Epithelial cell of esophagus (primary cell): ENCODE results near the gene MCAT.

Experiments
- DNase-seq: peaks from one replicate; pipeline ENCODE4 v3.0.0; 2010; ENCODE audit warnings: low read depth
- H3K4me3 ChIP-seq: 2 replicates; pipeline ENCODE4 v1.5.1; 2011; ENCODE audit warnings: mild to moderate bottlenecking, low read length, control low read depth
- TF ChIP-seq, protein P1 (sequence below): IDR thresholded peaks from 2 replicates; pipeline ENCODE4 v1.5.1; 2011; ENCODE audit warnings: low read depth, mild to moderate bottlenecking, low read length, control low read depth, inconsistent platforms; ENCODE audit not compliant: insufficient read depth; ENCODE audit errors: missing control alignments

Gene MCAT

GRCh38 chr22:43183496-43184277 lies 40.5 kb upstream of the MCAT start:
- no peak overlapping the region for H3K4me3 ChIP-seq
- TF ChIP-seq, protein P1, sequence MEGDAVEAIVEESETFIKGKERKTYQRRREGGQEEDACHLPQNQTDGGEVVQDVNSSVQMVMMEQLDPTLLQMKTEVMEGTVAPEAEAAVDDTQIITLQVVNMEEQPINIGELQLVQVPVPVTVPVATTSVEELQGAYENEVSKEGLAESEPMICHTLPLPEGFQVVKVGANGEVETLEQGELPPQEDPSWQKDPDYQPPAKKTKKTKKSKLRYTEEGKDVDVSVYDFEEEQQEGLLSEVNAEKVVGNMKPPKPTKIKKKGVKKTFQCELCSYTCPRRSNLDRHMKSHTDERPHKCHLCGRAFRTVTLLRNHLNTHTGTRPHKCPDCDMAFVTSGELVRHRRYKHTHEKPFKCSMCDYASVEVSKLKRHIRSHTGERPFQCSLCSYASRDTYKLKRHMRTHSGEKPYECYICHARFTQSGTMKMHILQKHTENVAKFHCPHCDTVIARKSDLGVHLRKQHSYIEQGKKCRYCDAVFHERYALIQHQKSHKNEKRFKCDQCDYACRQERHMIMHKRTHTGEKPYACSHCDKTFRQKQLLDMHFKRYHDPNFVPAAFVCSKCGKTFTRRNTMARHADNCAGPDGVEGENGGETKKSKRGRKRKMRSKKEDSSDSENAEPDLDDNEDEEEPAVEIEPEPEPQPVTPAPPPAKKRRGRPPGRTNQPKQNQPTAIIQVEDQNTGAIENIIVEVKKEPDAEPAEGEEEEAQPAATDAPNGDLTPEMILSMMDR: no peak
- peak; percentile 81 for DNase-seq

GRCh38 chr22:43182726-43183125 lies 39.5 kb upstream of the MCAT start:
- DNase-seq: no peak
- TF ChIP-seq, protein P1: no peak
- no peak overlapping the region for H3K4me3 ChIP-seq

GRCh38 chr22:43182118-43182517 lies 38.9 kb upstream of the MCAT start:
- no peak overlapping the region for H3K4me3 ChIP-seq
- TF ChIP-seq, protein P1: no peak
- no peak for DNase-seq

DNA sequence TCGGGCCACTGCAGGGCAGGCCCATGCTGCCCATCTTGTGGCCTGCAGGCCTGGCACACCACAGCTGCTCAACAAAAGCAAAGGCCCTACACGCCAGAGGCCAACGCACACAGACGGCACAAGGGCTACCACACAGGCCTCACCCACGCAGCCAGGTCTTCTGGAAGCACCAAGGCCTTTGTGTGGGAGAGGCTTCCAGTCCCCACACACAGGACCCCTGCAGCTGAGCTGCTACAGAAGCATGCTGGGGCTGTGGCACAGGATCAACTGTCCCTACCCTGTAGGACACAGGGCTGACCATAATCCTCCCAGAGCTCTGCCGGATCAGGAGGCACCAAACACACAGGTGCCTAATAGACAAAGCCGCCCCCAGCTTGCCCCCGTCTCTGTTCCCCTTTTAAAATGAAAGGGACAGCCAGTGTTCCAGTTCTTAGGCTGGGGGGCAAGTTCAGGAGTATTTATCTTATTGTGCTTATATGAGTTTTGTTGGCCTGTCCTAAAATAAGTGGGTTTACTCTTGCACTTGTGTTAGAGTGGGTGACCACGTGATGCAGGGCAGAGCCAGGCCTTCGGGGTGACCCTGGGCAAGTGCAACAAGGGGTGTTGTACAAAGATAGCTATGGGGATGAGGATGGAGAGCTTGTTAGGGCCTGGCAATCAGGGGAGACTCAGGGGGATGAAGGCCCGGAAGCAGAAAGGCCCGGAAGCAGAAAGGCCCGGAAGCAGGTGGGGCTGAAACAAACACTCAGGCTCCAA lies 38.3 kb upstream of the MCAT start:
- H3K4me3 ChIP-seq: no peak overlapping the region
- TF ChIP-seq, protein P1: no peak
- DNase-seq: no peak

DNA sequence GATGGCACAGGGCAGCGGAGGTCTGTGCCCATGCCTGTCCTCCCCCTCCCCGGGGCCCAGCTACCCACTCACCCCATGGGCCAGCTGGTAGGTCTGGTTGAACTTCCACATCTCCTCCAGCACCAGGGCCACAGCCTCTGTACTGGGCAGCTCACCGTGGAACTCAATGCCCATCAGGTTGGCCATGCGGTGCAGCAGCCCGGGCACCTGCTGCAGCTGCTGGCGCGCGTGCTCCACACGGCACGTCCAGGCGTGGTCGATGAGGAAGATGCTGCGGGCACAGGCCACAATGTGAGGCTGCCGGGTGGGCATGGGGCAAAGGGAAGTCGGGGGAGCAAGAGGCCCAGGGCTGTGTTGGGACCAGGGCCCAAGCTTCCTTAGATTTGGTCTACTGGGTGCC lies 37.5 kb upstream of the MCAT start:
- TF ChIP-seq, protein P1: no peak
- H3K4me3 ChIP-seq: no peak overlapping the region
- DNase-seq: no peak

DNA sequence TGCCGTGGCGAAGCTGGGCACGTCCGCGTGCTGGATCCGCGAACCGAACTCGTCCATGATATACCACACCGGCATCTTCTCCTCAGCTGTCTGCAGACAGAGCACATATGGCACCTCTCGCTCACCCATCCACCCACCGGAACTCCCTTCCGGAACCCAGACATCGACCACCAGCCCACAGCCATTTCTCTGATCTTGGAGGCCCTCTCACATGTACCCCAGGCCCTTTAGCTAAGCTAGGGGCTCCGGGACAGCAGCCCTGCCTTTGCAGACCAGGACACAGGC lies 36.7 kb upstream of the MCAT start:
- DNase-seq: no peak
- no peak overlapping the region for H3K4me3 ChIP-seq
- TF ChIP-seq, protein P1: no peak
